ENCODE data around the gene MORN5.

MORN5 gene

DNA sequence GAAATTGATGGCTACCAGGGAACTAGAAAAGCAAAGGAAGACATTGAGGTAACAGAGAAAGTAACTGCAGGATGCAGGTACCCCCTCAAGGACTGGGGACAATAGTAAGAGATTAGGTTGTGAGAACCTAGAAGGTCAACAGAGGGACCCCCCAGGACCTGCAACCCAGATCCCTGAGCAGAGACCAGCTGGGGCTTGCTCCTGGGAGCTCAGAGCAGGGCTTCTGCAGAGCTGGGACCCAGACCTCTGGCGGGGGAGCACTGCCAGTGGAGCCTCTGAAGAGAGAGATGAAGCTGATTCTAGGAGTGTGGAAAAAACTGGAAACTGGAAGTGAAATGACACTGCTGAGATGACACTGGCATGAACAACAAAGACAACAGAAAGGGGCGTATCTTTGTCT lies 17.2 kb downstream of the MORN5 start:
- no peaks in the 10 kb centered on the region for H3K9me3 ChIP-seq
- no peak for DNase-seq (ENCODE audit: low spot score in 2 of 2)
- no peaks in the 10 kb centered on the region for H3K36me3 ChIP-seq (replicated peaks)
- H3K4me3 ChIP-seq = no peak overlapping the region
- H3K4me1 ChIP-seq = no peaks in the 10 kb centered on the region
- in situ Hi-C loops (cut with MboI; ENCODE audit: low sequenced_read_pairs) = no loop called here
- peaks cover 2% of the 10 kb centered on the region; the same call in 1 of the 2 replicates for H3K27me3 ChIP-seq (ENCODE audit: low read depth)

DNA sequence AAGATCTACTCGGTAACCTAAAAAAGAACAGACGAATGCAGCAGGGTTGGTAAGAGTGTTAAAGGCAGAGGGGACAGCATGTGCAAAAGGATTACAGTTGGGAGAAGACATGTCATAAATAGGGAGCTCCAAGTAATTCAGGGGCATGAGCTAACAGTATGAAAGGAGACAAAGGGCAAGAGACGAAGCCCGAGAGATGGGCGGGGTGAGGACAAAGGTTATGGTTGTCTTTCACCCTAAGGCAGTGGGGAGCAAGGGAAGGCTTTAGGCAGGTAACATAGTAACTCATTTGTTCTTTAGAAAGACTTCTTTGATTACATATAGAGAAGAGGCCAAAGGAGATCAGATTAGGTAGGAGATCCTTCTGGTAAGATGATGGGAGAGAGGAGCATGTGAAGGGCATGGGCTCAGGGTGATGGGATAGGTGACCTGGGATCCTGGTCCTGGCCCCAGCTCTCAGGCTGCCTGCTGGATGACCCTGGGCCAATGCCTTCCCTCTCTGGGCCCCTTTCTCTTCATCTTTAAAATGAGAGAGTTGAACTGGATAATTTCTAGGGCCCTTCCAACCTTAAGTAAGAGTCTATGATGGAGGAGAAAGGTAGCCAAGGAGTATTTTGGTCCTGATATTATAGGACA lies 19.5 kb downstream of the MORN5 start:
- in situ Hi-C loops (cut with MboI; ENCODE audit: low sequenced_read_pairs) = no loop called here
- 0 out of 2 replicates have a peak, but pooled peaks cover 6% of the 10 kb centered on the region for H3K4me1 ChIP-seq
- no peak overlapping the region for H3K4me3 ChIP-seq
- no peaks in the 10 kb centered on the region for H3K9me3 ChIP-seq
- H3K36me3 ChIP-seq (replicated peaks) = no peaks in the 10 kb centered on the region
- DNase-seq (ENCODE audit: low spot score in 2 of 2) = no peak
- H3K27me3 ChIP-seq (ENCODE audit: low read depth) = peaks cover 12% of the 10 kb centered on the region

DNA sequence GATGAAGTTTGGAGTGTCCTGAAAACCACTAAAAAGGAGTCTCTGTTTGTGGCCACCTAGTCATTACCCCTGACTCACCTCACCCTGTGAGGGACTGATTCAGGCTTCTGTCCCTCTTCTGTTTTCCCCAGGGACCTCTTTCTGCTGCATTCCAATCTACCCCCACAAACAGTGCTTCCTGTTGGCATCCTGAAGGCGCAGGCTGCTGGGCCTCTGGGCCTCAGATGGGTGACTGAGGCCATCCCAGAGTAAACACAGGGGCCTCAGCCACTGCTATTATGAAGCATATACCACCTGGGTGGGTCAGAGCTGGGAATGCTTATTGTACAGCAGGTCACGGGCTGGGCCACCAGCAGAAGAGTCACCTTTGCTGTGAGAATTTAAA lies 20.0 kb downstream of the MORN5 start:
- no peak for DNase-seq (ENCODE audit: low spot score in 2 of 2)
- H3K4me3 ChIP-seq = no peak overlapping the region
- in situ Hi-C loops (cut with MboI; ENCODE audit: low sequenced_read_pairs) = no loop called here

DNA sequence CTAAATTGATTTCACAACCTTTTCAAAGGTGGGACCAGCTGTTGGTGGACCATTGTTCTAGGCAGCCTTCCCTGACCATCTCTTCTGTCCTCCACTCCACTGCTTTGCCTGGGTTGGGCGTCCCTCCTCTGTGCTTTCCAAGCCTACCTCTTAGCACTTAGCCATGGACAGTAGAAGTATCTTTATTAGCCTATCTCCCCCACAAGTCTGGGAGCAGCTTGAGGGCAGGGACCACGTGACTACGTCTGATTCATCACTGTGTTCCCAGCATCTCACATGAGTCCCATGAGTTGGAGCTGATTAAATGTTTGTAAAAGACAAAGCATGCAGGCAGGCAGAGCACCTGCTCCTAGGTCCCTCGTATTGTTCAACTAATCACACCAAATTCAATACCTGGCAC lies 20.9 kb downstream of the MORN5 start:
- no peak for DNase-seq (ENCODE audit: low spot score in 2 of 2)
- in situ Hi-C loops (cut with MboI; ENCODE audit: low sequenced_read_pairs) = no loop called here

More for the DNA sequence above, 20.0 kb downstream of the MORN5 start:
- H3K27me3 ChIP-seq (ENCODE audit: low read depth) = peaks cover 12% of the 10 kb centered on the region
- H3K9me3 ChIP-seq = no peaks in the 10 kb centered on the region
- no peaks in the 10 kb centered on the region for H3K36me3 ChIP-seq (replicated peaks)
- 0 out of 2 replicates have a peak, but pooled peaks cover 6% of the 10 kb centered on the region for H3K4me1 ChIP-seq

DNA sequence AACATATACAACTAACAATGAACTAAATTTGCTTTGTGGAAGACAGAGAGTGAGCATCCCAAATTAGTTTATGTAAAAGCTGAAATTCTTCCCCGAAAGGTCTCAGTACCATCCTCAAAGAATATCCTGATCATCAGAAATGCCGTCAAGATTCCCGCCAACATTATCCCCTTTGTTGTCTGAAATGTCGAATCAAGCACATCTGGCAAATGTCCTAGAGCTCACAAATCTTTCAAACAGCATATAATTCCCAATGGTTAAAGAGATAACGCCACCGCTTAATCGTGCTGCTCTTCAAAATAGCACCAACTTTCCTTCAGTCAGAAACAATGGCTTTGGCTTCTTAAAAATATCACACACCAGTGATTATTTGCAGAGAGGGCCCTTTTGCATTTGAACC lies 23.8 kb downstream of the MORN5 start:
- no peak for DNase-seq (ENCODE audit: low spot score in 2 of 2)
- no peak overlapping the region for H3K4me3 ChIP-seq
- in situ Hi-C loops (cut with MboI; ENCODE audit: low sequenced_read_pairs) = no loop called here

More for the DNA sequence above, 20.9 kb downstream of the MORN5 start:
- Histone ChIP-seq H3K27me3 (ENCODE audit: low read depth) (peaks cover 12% of the 10 kb centered on the region), H3K4me3 (no peak overlapping the region), H3K4me1 (0 out of 2 replicates have a peak, but pooled peaks cover 6% of the 10 kb centered on the region), H3K9me3 (no peaks in the 10 kb centered on the region), H3K36me3 (replicated peaks) (no peaks in the 10 kb centered on the region)

DNA sequence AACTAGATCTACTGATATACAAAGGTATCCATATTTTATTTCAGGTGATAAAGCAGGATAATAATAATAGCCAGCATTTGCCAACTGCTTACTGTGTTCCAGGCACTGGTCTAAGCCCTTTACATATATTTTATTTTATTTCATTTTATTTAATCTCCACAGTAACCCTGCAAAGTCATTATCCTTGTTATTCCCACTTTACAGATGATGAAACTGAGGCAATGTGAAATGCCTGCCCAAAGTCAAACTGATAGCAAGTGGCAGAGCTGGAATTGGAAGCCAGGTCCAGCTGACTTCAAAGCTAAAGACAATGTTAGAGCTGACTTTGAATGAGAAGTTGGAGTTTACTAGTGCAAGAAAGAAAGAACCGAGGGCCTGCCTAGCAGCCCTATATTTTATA lies 24.8 kb downstream of the MORN5 start:
- H3K27me3 ChIP-seq (ENCODE audit: low read depth) = peaks cover 12% of the 10 kb centered on the region
- DNase-seq (ENCODE audit: low spot score in 2 of 2) = no peak
- H3K4me3 ChIP-seq = no peak overlapping the region
- 0 out of 2 replicates have a peak, but pooled peaks cover 6% of the 10 kb centered on the region for H3K4me1 ChIP-seq
- no peaks in the 10 kb centered on the region for H3K36me3 ChIP-seq (replicated peaks)
- in situ Hi-C loops (cut with MboI; ENCODE audit: low sequenced_read_pairs) = no loop called here
- no peaks in the 10 kb centered on the region for H3K9me3 ChIP-seq

More for the DNA sequence above, 23.8 kb downstream of the MORN5 start:
- H3K4me1 ChIP-seq = 0 out of 2 replicates have a peak, but pooled peaks cover 6% of the 10 kb centered on the region
- H3K36me3 ChIP-seq (replicated peaks) = no peaks in the 10 kb centered on the region
- H3K27me3 ChIP-seq (ENCODE audit: low read depth) = peaks cover 12% of the 10 kb centered on the region
- H3K9me3 ChIP-seq = no peaks in the 10 kb centered on the region

DNA sequence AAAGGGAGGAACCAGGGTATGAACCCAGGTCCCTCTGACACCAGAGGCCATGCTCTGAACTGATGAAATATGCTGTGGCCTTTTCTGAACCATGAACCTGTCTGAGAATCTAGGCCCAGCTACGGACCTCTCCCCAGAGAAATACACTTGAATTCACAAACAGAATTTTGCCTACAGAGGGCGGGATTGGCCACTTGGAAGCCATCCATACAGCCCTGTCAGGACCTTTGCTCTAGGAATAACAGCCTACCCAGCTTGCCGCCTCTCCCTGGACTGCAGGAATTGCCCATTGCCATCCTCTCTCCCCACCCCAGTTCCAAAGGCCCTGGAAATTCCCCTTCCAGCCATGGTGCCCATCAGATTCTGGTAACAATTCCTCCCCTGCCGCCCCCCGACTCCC lies 26.6 kb downstream of the MORN5 start:
- Histone ChIP-seq H3K9me3 (no peaks in the 10 kb centered on the region), H3K36me3 (replicated peaks) (no peaks in the 10 kb centered on the region), H3K4me1 (0 out of 2 replicates have a peak, but pooled peaks cover 6% of the 10 kb centered on the region), H3K27me3 (ENCODE audit: low read depth) (peaks cover 12% of the 10 kb centered on the region), H3K4me3 (no peak overlapping the region)
- in situ Hi-C loops (cut with MboI; ENCODE audit: low sequenced_read_pairs) = no loop called here
- no peak for DNase-seq (ENCODE audit: low spot score in 2 of 2)

DNA sequence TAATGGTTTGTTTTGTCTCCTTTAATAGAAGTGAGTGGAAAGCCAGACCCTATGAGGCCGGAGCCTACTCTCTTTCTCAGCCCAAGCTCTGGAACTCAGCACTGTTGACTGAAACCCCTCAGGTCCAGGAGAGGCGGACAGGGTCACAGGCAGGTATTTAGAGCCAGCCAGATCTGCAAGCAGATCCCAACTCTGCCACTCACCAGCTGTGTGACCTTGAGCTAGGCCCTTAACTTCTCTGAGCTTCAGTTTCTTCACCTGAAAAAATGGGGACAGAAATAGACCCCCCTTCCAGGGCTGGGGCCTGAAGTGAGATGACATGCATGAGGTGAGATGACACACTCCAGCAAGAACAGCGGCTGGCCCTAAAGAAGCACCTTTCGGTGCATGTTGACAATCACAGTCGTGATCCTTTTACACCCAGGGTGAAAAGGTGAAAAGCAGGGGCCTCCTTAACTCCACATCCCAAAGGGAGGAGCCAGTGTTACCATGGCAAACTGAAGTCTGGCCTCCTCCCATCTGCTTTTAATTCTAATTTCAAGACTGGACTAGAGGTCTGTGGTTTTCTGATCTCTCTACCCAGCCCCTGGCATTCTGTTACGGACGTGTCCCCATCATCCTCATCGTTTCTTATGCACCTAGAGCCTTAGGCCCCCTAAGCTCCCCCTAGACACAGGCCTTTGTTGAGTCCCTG lies 27.2 kb downstream of the MORN5 start:
- H3K4me3 ChIP-seq = no peak overlapping the region
- in situ Hi-C loops (cut with MboI; ENCODE audit: low sequenced_read_pairs) = no loop called here
- 0 out of 2 replicates have a peak, but pooled peaks cover 6% of the 10 kb centered on the region for H3K4me1 ChIP-seq
- peaks cover 12% of the 10 kb centered on the region for H3K27me3 ChIP-seq (ENCODE audit: low read depth)
- H3K36me3 ChIP-seq (replicated peaks) = no peaks in the 10 kb centered on the region
- H3K9me3 ChIP-seq = no peaks in the 10 kb centered on the region
- DNase-seq (ENCODE audit: low spot score in 2 of 2) = no peak

DNA sequence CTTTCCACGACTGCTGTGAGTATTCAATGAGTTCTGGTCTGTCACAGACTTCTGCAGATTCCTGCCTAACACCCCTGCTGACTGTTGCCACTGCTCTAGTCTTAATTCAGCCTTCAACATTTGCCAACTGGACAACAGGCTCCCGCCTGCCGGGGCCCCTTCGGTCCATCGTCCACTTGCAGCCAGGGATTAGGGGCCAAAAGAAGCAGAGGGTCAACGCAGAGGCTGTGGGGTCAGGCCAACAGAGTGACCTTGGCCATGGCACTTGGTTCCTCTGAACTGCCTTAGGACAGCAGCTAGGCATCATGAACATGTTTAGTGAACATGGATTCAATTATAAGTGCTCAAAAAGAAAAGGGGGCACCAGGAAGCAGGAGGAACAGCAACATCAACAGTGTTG lies 28.7 kb downstream of the MORN5 start:
- Histone ChIP-seq H3K4me3 (no peak overlapping the region), H3K9me3 (no peaks in the 10 kb centered on the region), H3K27me3 (ENCODE audit: low read depth) (peaks cover 6% of the 10 kb centered on the region), H3K4me1 (peaks cover 13% of the 10 kb centered on the region; the same call in 1 of the 2 replicates), H3K36me3 (replicated peaks) (no peaks in the 10 kb centered on the region)
- in situ Hi-C loops (cut with MboI; ENCODE audit: low sequenced_read_pairs) = no loop called here
- no peak for DNase-seq (ENCODE audit: low spot score in 2 of 2)

DNA sequence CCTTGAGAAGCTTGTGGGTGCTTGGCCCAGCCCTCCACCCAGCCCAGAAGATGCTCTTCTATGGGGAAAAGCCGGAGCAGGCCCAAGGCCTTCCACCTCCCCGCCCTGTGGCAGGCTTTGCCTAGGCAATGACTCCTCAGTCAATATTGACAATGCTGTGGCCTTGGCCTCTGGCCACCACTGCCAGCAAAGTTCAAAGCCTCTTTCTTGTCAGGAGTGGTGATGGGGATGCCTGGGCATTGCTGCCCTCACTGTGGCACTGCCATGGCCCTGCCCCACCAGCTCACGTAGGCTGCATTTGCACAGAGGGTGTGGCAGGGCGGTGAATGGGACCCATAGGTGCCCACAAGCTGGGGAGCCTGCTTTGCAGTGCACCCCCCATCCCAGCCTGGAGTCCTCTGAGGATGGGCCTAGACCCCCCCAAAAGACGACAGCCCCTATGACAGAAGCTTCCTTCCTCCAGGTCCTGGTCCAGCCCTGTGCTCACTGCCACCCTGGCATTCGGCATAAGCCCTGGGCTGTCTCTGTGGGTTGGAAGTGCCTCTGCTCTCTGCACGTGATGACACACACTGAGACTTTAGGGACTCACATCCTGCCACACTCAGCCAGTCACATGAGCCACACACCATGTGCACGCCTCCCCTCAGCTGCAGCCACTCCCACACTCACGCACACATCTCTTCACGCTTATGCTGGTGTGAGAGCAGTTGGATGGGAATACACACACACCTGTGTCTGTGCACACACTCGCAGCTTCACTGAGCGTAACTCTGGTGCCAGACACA lies 31.1 kb downstream of the MORN5 start:
- H3K4me1 ChIP-seq = peaks cover 8% of the 10 kb centered on the region; the same call in 1 of the 2 replicates
- no peaks in the 10 kb centered on the region for H3K9me3 ChIP-seq
- no peak for DNase-seq (ENCODE audit: low spot score in 2 of 2)
- in situ Hi-C loops (cut with MboI; ENCODE audit: low sequenced_read_pairs) = no loop called here
- H3K4me3 ChIP-seq = no peak overlapping the region
- no peaks in the 10 kb centered on the region for H3K36me3 ChIP-seq (replicated peaks)
- H3K27me3 ChIP-seq (ENCODE audit: low read depth) = no peaks in the 10 kb centered on the region

DNA sequence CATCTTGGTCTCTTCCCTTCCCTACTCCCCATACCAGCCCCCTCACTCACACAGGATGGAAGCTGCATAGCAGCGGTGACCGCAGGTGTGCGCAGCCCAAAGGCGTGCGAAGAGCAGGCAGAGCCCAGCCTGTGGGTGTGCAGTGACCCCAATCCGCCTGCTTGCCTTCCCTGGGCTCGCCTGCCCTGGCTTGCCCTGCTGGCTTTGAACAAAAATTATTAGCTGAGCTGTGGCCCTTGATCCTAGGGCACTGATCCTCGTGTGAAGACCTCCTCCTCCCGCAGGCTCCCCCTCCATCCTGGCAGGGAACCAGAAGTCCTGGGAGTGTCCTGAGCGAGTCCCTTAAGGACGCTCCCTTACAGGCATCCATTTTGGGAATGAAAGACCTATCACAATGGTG lies 31.9 kb downstream of the MORN5 start:
- peaks cover 8% of the 10 kb centered on the region; the same call in 1 of the 2 replicates for H3K4me1 ChIP-seq
- H3K27me3 ChIP-seq (ENCODE audit: low read depth) = no peaks in the 10 kb centered on the region
- in situ Hi-C loops (cut with MboI; ENCODE audit: low sequenced_read_pairs) = no loop called here
- no peak overlapping the region for H3K4me3 ChIP-seq
- H3K9me3 ChIP-seq = no peaks in the 10 kb centered on the region
- H3K36me3 ChIP-seq (replicated peaks) = no peaks in the 10 kb centered on the region
- DNase-seq (ENCODE audit: low spot score in 2 of 2) = no peak

DNA sequence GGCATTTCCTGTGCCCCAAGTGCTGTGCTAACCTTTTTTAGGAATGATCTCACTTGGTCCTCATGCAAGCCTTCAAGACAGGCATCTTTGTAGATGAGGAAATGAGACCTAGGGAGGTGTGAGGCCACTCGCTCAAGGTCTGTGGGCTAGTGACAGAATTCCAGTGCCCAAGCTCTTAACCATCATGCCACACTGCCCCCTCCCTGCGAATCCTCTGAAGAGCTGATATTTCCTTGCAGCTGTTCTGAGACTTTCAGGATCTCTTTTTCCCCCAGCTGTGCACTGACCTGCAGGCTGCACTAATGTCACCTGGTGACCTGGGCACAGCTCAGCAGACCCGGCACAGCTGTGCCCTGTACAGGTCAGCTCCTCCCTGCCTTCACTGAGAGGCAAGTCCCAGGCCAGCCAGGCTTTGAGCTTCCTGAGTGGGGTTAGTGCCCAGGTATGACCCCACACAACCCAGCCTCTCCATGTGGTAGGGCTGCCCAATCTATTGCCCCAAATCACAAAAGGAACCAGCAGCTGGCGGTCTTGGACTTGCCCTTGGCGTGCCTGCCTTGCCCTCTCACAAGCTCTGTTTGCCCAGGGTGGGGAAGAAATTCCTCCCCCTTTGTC lies 32.7 kb downstream of the MORN5 start:
- no peaks in the 10 kb centered on the region for H3K36me3 ChIP-seq (replicated peaks)
- peaks cover 8% of the 10 kb centered on the region; the same call in 1 of the 2 replicates for H3K4me1 ChIP-seq
- in situ Hi-C loops (cut with MboI; ENCODE audit: low sequenced_read_pairs) = no loop called here
- H3K27me3 ChIP-seq (ENCODE audit: low read depth) = no peaks in the 10 kb centered on the region
- H3K4me3 ChIP-seq = no peak overlapping the region
- peak in 1 of 2 experiments; percentile 50 for DNase-seq (ENCODE audit: low spot score in 2 of 2)
- H3K9me3 ChIP-seq = no peaks in the 10 kb centered on the region

DNA sequence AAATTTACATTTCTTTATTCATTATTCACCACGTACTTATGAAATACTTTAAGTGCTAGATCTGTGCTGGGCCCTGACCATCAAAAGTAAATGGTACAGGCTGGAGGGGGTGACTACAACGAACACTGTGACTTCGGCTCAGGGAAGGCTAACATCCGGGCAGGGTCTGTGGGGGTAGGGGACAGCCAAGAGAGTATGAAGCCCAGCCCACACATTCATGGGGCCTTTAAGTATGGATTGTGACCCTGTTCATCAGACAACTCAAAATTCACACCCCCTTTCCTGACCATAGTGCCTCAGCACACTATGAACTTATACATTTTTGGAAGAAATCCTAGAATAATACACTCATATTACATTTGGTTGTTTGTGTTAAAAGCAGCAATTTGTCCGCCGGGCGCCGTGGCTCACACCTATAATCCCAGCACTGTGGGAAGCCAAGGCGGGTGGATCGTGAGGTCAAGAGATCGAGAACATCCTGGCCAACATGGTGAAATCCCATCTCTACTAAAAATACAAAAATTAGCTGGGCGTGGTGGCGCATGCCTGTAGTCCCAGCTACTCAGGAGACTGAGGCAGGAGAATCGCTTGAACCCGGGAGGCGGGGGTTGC lies 33.3 kb downstream of the MORN5 start:
- H3K4me3 ChIP-seq = no peak overlapping the region
- no peaks in the 10 kb centered on the region for H3K36me3 ChIP-seq (replicated peaks)
- in situ Hi-C loops (cut with MboI; ENCODE audit: low sequenced_read_pairs) = no loop called here
- peaks cover 8% of the 10 kb centered on the region; the same call in 1 of the 2 replicates for H3K4me1 ChIP-seq
- H3K9me3 ChIP-seq = no peaks in the 10 kb centered on the region
- H3K27me3 ChIP-seq (ENCODE audit: low read depth) = no peaks in the 10 kb centered on the region
- DNase-seq (ENCODE audit: low spot score in 2 of 2) = no peak
